Panc1 (cell line): ENCODE data around the gene MLPH. TPM values are rescaled to one million over a fixed set of nuclear protein-coding genes. Genes with fewer than 3 reads are reported as not detected.

Source experiments
- ATAC-seq: fragments of 200-7000 bp; cut with Tn5 transposase; 2 replicates; pipeline ENCODE4 v1.9.1; 2020; ENCODE audit warnings: mild to moderate bottlenecking, moderate library complexity
- BruUV-seq: library from RNA; stranded (reverse); fragments of 400-500 nt; replicated peaks from 2 replicates; lab custom pipeline; 2021; lab: Mats Ljungman, UMichigan
- CTCF ChIA-PET: fragments of 300-600 bp; sonication (Branson Sonifier 250); formaldehyde crosslinking; loops from one replicate; lab custom pipeline; 2022; ENCODE audit warnings: antibody characterized with exemption; lab: Charles Lee
- POLR2A ChIA-PET: fragments of 300-600 bp; sonication (Branson Sonifier 250); formaldehyde crosslinking; loops from one replicate; lab custom pipeline; 2022; ENCODE audit warnings: antibody characterized with exemption; lab: Charles Lee
- DNase-seq: peaks from one replicate; pipeline ENCODE4 v3.0.0-alpha.2; 2010; ENCODE audit warnings: low read depth, low spot score
- H3K27ac ChIP-seq: 2 replicates; pipeline ENCODE4 v1.5.1; 2011; ENCODE audit warnings: mild to moderate bottlenecking, low read length, inconsistent platforms
- H3K27me3 ChIP-seq: fragments of 200-500 bp; sonication (Bioruptor generic); 2 replicates; pipeline ENCODE4 v1.6.0; 2014; ENCODE audit warnings: low read length, inconsistent platforms; ENCODE audit not compliant: control insufficient read depth, insufficient read depth
- H3K36me3 ChIP-seq: fragments of 200-500 bp; sonication (Bioruptor generic); 2 replicates; pipeline ENCODE4 v1.5.1; 2014; ENCODE audit warnings: inconsistent platforms, mild to moderate bottlenecking, low read length, moderate library complexity; ENCODE audit not compliant: control insufficient read depth, insufficient read depth
- H3K4me1 ChIP-seq: 2 replicates; pipeline ENCODE4 v1.5.1; 2011; ENCODE audit warnings: inconsistent platforms, mild to moderate bottlenecking, low read length, moderate library complexity; ENCODE audit not compliant: control insufficient read depth, insufficient read depth
- H3K4me3 ChIP-seq, 2 experiments: 2 replicates each; pipeline ENCODE4 v1.5.1; 2011 to 2012; ENCODE audit warnings: low read depth in 2 of 2, low read length in 2 of 2, mild to moderate bottlenecking in 2 of 2, inconsistent platforms in 1 of 2, moderate library complexity in 1 of 2
- H3K9me3 ChIP-seq: fragments of 200-500 bp; sonication (Bioruptor generic); 2 replicates; pipeline ENCODE4 v1.5.1; 2014; ENCODE audit warnings: low read depth, mild to moderate bottlenecking, inconsistent platforms, low read length, moderate library complexity; ENCODE audit not compliant: control insufficient read depth, insufficient read depth
- CTCF ChIP-seq: fragments of 450-650 bp; IDR thresholded peaks from 2 replicates; pipeline ENCODE4 v1.5.1; 2017; ENCODE audit warnings: mild to moderate bottlenecking
- POLR2AphosphoS5 ChIP-seq: IDR thresholded peaks from 2 replicates; pipeline ENCODE4 v1.6.1; 2012; ENCODE audit warnings: mild to moderate bottlenecking, low read depth, low read length, moderate library complexity
- REST ChIP-seq, 2 experiments: IDR thresholded peaks; 2 replicates each; pipeline ENCODE4 v1.6.1; 2011 to 2012; ENCODE audit warnings: low read depth in 2 of 2, control low read depth in 1 of 2, low read length in 1 of 2, mild to moderate bottlenecking in 1 of 2, moderate library complexity in 1 of 2; ENCODE audit not compliant: insufficient read depth in 1 of 2
- SIN3A ChIP-seq: IDR thresholded peaks from 2 replicates; pipeline ENCODE4 v1.6.1; 2012; ENCODE audit warnings: low read depth, mild to moderate bottlenecking, low read length, moderate library complexity, borderline replicate concordance; ENCODE audit not compliant: insufficient read depth
- TCF7L2 ChIP-seq: IDR thresholded peaks from 2 replicates; pipeline ENCODE4 v1.6.1; 2011; ENCODE audit warnings: mild to moderate bottlenecking, low read depth, low read length, inconsistent platforms
- in situ Hi-C: cut with HindIII; loops from 2 replicates; pipeline ENCODE4 v1.10.0; 2016; ENCODE audit warnings: low sequenced_read_pairs, low pct_unique_long_range_greater_than_20kb
- intact Hi-C: fragments of 100-400 bp; cut with micrococcal nuclease; formaldehyde crosslinking; loops from one replicate; pipeline ENCODE4 v1.10.0; 2022; ENCODE audit not compliant: unreplicated experiment
- total RNA-seq: library from RNA; stranded (reverse); gene quantifications from one replicate; pipeline ENCODE4 v1.2.1, GENCODE V29; 2021; ENCODE audit not compliant: unreplicated experiment

MLPH gene
- total RNA-seq, 1 experiment from 2014 or later = 60.2 TPM

GRCh38 chr2:237490009-237490711 lies 3.1 kb downstream of the MLPH start:
- no peaks in the 10 kb centered on the region for H3K27me3 ChIP-seq
- ATAC-seq = no peak
- peaks cover 16% of the 10 kb centered on the region for H3K4me1 ChIP-seq
- H3K36me3 ChIP-seq = no peaks in the 10 kb centered on the region; the same call in 1 of the 2 replicates
- no peak overlapping the region; a peak in 1 of 4 replicates for H3K4me3 ChIP-seq
- ChIA-PET POLR2A (interaction anchor here (0.7 kb wide), 1 partner anchor 60 kb away, joined by 3 read pairs; no protein-coding TSS in a partner anchor), CTCF (no interaction called here)
- in situ Hi-C loops = no loop called here
- intact Hi-C loops = no loop called here
- 0 out of 2 replicates have a peak, but pooled peaks cover 9% of the 10 kb centered on the region for H3K9me3 ChIP-seq
- peak overlapping the region; percentile 56 for H3K27ac ChIP-seq
- TF ChIP-seq SIN3A (no peak), POLR2AphosphoS5 (no peak), REST (IDR thresholded peaks at IDR 0.05; ENCODE audit: insufficient read depth in 1 of 2, low read depth in 2 of 2, low read length in 1 of 2) (no peak)
- no peak for DNase-seq
- BruUV-seq = no TSS peak

DNA sequence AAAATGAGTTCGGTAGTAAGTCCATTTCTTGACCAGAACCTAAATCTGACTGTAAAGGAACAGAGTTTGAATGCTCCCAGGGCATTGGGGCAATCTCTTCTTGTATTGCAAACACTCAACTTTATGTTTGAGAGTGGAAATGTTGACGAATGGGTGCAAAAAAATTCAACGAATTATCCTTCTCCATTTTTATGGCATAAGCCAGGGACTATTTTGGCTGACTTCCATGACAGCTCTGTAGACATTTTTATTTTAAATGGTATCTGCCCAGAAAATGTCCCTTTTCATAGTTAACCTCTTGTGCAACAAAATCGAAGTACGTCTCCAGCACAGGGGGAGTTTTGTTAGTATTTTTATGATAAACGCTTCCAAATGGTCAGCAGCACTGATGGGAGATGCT lies 3.7 kb downstream of the MLPH start:
- ChIA-PET POLR2A (interaction anchor here (0.7 kb wide), 1 partner anchor 61 kb away, joined by 3 read pairs; no protein-coding TSS in a partner anchor), CTCF (interaction anchor here (0.5 to 0.6 kb wide), 2 partner anchors 9 to 15 kb away, joined by 3 to 5 read pairs; no protein-coding TSS in a partner anchor)
- 0 out of 2 replicates have a peak, but pooled peaks cover 9% of the 10 kb centered on the region for H3K9me3 ChIP-seq
- peaks cover 16% of the 10 kb centered on the region for H3K4me1 ChIP-seq
- no peaks in the 10 kb centered on the region for H3K27me3 ChIP-seq
- intact Hi-C loops (no loop called here), in situ Hi-C loops (no loop called here)
- H3K4me3 ChIP-seq = no peak overlapping the region
- no peak overlapping the region for H3K27ac ChIP-seq
- H3K36me3 ChIP-seq = no peaks in the 10 kb centered on the region; the same call in 1 of the 2 replicates
- BruUV-seq = no TSS peak
- ATAC-seq (no peak), DNase-seq (no peak)
- no peak for TF ChIP-seq SIN3A
- TF ChIP-seq REST (IDR thresholded peaks at IDR 0.05; ENCODE audit: insufficient read depth in 1 of 2, low read depth in 2 of 2, low read length in 1 of 2) = no peak
- TF ChIP-seq POLR2AphosphoS5 = no peak
- no peak for TF ChIP-seq TCF7L2
- TF ChIP-seq CTCF = no peak
